ENCODE measurements around the gene CANT1.
"Not testable (repeated sequence)": the region's sequence is repeated elsewhere in the genome, so short reads cannot be mapped to it uniquely, and the experiment has no call there.

CANT1 gene

DNA sequence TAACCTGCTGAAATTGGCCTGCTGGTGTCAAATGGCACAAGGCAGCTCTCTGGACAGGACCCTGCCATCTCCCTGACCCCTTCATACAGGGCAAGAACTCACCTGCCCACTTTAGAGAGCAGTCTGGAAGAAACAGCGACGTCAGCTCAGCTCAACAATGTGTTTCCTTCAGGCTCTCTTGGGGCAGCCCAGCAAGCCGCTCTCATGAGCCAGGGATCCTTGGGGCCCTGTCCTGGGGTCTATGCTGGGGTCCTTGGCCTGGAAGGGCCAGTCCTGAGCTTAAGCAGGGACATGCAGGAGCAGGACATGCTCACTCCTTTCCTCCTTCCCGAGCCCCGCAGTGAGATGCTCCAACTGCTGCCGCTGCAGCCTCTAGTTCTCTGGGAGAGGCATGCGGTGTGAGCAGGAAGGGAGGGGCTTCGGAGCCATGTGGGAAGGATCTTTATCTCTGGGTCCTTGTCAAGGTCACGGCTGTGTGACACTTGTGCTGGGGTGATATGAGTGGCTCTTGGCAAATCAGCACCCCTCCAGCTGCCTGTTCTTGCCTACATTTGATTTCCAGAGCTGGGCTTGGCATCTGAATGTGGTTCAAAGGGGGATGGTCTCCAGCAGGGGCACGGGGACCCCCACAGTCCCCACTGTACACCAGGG is 17.8 kb upstream of the CANT1 start:
- DNase-seq (ENCODE audit: low spot score) = no peak

- DNase-seq (ENCODE audit: low spot score) = no peak
Observed at GRCh38 chr17:79026376-79027273, 17.1 kb upstream of the CANT1 start.

DNA sequence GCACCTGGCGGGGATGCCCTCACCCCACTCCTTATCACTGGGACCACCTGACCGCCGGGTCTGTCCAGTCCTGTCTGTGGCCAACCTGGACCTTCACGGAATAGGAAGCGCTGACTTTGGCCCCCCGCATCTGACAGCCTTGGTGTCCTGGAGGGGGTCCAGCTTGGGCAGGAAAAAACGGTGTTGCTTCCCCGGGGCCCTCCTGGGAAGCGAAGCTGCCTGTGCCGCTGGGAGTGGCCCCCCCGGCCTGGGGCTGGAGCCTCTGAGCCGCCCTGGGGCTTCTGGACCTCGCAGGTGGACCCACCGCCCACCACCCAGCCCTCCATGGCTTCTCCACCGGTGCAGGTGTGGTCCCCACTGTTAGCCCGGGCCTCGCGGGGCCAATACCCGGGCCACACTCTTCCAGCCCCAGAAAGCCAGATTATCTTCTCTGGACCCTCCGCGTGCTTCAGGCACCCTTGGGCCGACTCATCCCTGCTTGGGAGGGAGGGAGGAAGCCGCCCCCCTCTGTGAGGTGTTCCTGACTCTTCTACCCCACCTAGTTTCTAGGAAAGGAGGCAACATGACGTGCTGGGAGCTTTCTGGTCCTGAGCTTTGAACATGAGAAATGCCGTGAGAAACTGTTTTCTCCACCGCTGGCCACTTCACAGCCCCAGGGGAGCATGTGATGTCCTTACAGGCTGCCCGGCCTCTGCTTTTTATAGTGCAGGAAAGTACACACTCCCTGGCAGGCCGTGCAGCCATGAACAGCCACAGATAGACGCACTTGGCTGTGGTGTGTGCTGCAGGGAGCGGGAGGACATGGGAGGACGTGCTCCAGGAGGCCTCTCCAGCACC is 15.6 kb upstream of the CANT1 start:
- no peak for DNase-seq (ENCODE audit: low spot score)

DNA sequence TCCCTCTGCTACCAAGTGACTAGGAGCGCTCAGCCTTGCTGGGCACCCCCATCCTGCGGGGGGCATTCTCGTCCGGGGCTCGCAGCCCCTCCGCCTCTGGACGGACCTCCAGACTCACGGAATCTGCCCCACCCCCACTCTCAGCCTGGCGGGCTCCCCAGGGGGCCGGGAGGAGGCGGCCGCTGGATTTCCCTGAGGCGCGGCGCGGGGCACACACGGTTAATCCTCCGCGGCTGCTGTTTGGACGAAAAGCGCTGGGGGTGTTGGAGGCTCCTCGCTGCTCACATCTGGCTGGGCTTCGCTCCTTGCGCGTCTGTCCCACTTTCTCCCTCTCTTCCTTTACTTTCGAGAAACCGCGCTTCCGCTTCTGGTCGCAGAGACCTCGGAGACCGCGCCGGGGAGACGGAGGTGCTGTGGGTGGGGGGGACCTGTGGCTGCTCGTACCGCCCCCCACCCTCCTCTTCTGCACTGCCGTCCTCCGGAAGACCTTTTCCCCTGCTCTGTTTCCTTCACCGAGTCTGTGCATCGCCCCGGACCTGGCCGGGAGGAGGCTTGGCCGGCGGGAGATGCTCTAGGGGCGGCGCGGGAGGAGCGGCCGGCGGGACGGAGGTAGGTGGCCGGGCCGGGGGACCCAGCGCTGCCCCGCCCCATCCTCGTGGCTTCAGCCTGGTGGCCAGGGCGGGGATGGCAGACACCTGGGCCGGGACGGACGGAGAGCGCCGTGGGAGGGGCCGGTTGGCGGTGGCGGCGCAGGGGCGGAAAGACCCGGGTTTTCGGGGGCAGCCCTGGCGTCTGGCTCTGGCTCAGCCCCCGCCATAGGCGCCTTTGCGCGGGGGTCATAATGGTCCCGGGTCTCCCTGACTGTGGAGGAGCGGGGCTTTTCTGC is 14.6 kb upstream of the CANT1 start, which contains the start of gene C1QTNF1:
TSS of gene C1QTNF1 (plus strand) at position 284 of the 886 bp plus-strand sequence. CDS start 19,800 bp downstream, outside the sequence.
- no peak for DNase-seq (ENCODE audit: low spot score)

DNA sequence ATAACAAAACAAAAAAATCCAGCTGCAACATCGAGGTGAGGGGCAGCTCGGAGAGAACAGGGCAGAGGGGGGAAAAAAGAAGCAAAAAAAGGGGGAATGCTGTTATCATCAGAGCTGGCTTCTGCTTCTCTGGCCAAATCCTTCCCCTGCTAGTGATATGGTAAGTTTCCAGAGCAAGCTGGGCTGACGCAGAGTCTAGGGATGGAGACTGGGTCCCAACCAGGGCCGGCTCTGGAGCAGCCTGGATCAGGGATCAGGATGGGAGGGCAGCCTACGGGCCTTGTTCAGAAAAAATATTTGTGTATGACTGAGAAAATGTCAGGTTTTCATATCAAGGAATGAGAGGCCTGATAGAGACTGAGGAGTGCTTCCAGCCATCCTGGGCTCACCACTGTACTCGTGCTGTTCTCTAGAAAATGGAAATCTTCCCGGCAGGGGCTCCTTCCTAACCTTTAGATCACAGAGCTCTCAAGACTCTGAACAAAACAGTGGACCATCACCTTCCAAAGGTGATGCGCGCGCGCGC is 13.7 kb upstream of the CANT1 start:
- no peak for DNase-seq (ENCODE audit: low spot score)

- DNase-seq (ENCODE audit: low spot score) = no peak
Observed at GRCh38 chr17:79022507-79022991, 13.0 kb upstream of the CANT1 start.

DNA sequence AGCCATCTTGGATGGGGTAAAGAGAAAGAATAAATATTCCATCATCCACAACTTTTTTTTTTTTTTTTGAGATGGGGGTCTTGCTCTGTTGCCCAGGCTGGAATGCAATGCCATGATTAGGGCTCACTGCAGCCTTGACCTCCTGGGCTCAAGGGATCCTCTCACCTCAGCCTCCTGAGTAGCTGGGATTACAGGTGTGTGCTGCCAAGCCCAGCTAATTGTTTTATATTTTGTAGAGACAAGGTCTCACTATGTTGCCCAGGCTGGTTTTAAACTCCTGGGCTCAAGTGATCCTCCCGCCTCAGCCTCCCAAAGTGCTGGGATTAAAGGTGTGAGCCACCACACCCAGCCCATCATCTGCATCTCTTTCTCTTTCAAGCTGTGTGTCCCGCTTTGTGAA is 12.4 kb upstream of the CANT1 start:
- not testable (repeated sequence) for DNase-seq (ENCODE audit: low spot score)

- no peak for DNase-seq (ENCODE audit: low spot score)
Observed at GRCh38 chr17:79020631-79021301, 11.2 kb upstream of the CANT1 start.

- peak; percentile 17 for DNase-seq (ENCODE audit: low spot score)
Observed at GRCh38 chr17:79019632-79020584, 10.3 kb upstream of the CANT1 start.

GRCh38 chr17:79019261-79019631 is 9.7 kb upstream of the CANT1 start:
- no peak for DNase-seq (ENCODE audit: low spot score)

DNA sequence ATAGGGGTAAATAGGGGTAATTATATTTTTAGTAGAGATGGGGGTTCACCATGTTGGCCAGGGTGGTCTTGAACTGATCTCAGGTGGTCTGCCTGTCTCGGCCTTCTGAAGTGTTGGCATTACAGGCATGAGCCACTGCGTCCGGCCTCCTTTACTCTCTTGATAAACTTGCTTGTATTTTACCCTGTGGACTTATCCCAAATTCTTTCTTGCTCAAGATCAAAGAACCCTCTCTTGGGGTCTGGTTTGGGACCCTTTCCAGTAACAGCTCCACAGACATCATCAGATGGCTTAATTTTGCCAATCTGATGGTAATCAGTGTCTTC is 8.8 kb upstream of the CANT1 start:
- DNase-seq (ENCODE audit: low spot score) = no peak

DNA sequence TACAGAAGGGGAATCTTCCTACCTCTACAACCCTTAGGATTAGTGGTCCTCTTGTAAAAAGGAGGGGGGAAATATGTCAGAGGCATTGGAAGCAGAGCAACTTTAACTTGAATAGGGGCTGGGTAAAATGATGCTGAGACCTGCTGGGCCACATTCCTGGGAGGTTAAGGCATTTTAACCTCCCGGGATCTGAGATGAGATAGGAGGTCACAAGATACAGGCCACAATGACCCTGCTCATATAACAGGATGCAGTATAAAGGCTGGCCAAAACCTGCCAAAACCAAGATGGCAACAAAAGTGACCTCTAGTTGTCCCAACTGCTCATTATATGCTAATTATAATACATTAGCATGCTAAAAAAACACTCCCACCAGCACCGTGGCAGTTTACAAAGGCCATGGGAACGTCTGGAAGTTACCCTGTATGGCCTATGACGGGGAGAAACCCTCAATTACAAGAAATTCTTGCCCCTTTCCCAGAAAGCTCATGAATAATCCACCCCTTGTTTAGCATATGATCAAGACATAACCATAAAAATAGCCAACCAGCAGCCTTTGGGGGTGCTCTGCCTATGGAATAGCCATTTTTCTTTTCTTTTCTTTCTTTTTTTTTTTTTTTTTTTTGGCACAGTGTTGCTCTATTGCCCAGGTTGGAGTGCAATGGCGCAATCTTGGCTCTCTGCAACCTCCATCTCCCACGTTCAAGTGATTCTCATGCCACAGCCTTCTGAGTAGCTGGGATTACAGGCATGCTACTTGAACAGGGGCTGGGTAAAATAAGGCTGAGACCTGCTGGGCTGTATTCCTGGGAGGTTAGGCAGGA is 8.2 kb upstream of the CANT1 start:
- no peak for DNase-seq (ENCODE audit: low spot score)

- DNase-seq (ENCODE audit: low spot score) = no peak
Observed at GRCh38 chr17:79014158-79014758, 4.7 kb upstream of the CANT1 start.

- DNase-seq (ENCODE audit: low spot score) = no peak
Observed at GRCh38 chr17:79012563-79013134, 3.1 kb upstream of the CANT1 start.

GRCh38 chr17:79011451-79012147 is 2.0 kb upstream of the CANT1 start:
- no peak for DNase-seq (ENCODE audit: low spot score)

GRCh38 chr17:79010304-79010646 is 711 bp upstream of the CANT1 start:
- DNase-seq (ENCODE audit: low spot score) = no peak

DNA sequence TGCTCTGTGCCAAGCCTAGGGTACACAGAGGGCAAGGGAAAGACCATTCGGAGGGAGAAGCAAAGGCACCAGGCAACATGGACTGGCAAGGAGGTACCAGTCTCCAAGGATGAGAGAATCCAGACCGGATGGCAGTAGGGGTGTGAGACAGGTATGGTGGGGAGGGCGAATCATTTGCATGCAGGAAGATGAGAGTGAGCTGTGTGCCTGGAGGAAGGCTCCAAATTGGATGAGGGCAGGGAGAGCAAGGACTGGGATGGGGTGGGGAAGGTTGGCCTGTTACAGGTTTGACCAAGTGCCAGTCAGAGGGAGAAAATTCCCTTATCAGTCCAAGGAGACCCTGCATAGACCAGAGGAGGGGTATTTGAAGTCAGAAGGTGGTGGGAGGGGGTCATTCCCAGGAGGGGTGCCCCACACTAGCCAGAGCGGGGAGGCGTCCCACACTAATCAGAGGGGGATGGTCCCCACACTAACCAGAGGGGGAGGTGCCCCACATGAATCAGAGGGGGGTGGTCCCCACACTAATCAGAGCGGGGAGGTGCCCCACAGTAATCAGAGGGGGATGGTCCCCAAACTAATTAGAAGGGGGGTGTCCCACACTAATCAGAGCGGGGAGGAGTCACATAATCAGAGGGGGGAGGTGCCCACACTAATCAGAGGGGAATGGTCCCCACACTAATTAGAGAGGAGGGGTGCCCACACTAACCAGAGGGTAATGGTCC is 737 bp downstream of the CANT1 start:
- DNase-seq (ENCODE audit: low spot score) = no peak
